Nasal cavity respiratory epithelium epithelial cell of viscerocranial mucosa (primary cell): Measurements from ENCODE around the gene COPS6. TPM values are rescaled to one million over a fixed set of nuclear protein-coding genes. Genes with fewer than 3 reads are reported as not detected.

ENCODE experiments used
- total RNA-seq: library from RNA; depleted of rRNA; stranded (reverse); fragments of >200 nt; gene quantifications from 2 replicates; pipeline ENCODE4 v1.2.3, GENCODE V29; 2014

The COPS6 gene
- total RNA-seq, result 56.0 and 63.2 TPM in 2 replicates

GRCh38 chr7:100088621-100089457 lies at the start of gene COPS6:
Gene COPS6 (plus strand): TSS chr7:100088969. CDS start chr7:100088991, 22 bp downstream.

GRCh38 chr7:100049441-100050291 lies 39.1 kb upstream of the COPS6 start, which contains the start of gene ZSCAN21:
Gene ZSCAN21 (plus strand): TSS chr7:100049774. CDS start chr7:100057007, 7,233 bp downstream.

GRCh38 chr7:100081535-100082102 lies 7.2 kb upstream of the COPS6 start, which contains the start of gene ZNF3:
Gene ZNF3 (minus strand): TSS chr7:100081723. CDS start chr7:100077357, 4,366 bp downstream.

GRCh38 chr7:100101016-100101862 lies 12.5 kb downstream of the COPS6 start, which contains the start of the genes AP4M1 and MCM7:
Gene AP4M1 (plus strand): TSS chr7:100101643. CDS start chr7:100101715, 72 bp downstream.
Gene MCM7 (minus strand): TSS chr7:100101397. CDS start chr7:100101294, 103 bp downstream.

GRCh38 chr7:100119072-100119969 lies 30.6 kb downstream of the COPS6 start, which contains the start of the genes CNPY4 and TAF6:
Gene CNPY4 (plus strand): TSS chr7:100119634. CDS start chr7:100119745, 111 bp downstream.
Gene TAF6 (minus strand): TSS chr7:100119358. CDS start chr7:100114209, 5,149 bp downstream.

GRCh38 chr7:100126931-100127865 lies 38.4 kb downstream of the COPS6 start, which contains the start of gene MBLAC1:
Gene MBLAC1 (plus strand): TSS chr7:100126967. CDS start chr7:100127396, 429 bp downstream.

Other genes with a start within 250 kb of the COPS6 start
- 0.21 TPM in 1 of 2 replicates, not detected in the other for gene OR2AE1, start 211.9 kb upstream of the COPS6 start, total RNA-seq
- 23.9 and 38.2 TPM in 2 replicates for gene TRIM4, start 169.4 kb upstream of the COPS6 start, total RNA-seq
- gene GJC3, start 159.3 kb upstream of the COPS6 start, total RNA-seq, result 0.14 TPM in 1 of 2 replicates, not detected in the other
- 1.0 and 1.3 TPM in 2 replicates for gene AZGP1, start 112.9 kb upstream of the COPS6 start, total RNA-seq
- 40.3 and 61.4 TPM in 2 replicates for gene ZKSCAN1, start 73.4 kb upstream of the COPS6 start, total RNA-seq
- 11.0 and 15.4 TPM in 2 replicates for gene ZSCAN21, start 39.2 kb upstream of the COPS6 start, total RNA-seq
- 22.2 and 28.9 TPM in 2 replicates for gene ZNF3, start 7.2 kb upstream of the COPS6 start, total RNA-seq
- 25.6 and 27.3 TPM in 2 replicates for gene MCM7, start 12.4 kb downstream of the COPS6 start, total RNA-seq
- gene AP4M1, start 12.7 kb downstream of the COPS6 start, total RNA-seq, result 12.6 and 16.8 TPM in 2 replicates
- 23.6 and 46.7 TPM in 2 replicates for gene TAF6, start 30.4 kb downstream of the COPS6 start, total RNA-seq
- 1.4 and 4.6 TPM in 2 replicates for gene CNPY4, start 30.7 kb downstream of the COPS6 start, total RNA-seq
- gene MBLAC1, start 38.0 kb downstream of the COPS6 start, total RNA-seq, result 1.00 and 1.0 TPM in 2 replicates
- 37.9 and 61.5 TPM in 2 replicates for gene LAMTOR4, start 59.9 kb downstream of the COPS6 start, total RNA-seq
- 6.2 and 8.7 TPM in 2 replicates for gene TRAPPC14, start 69.8 kb downstream of the COPS6 start, total RNA-seq
- 0.34 and 1.1 TPM in 2 replicates for gene GAL3ST4, start 79.6 kb downstream of the COPS6 start, total RNA-seq
- 1.4 and 2.1 TPM in 2 replicates for gene GPC2, start 88.4 kb downstream of the COPS6 start, total RNA-seq
- 0.07 and 0.34 TPM in 2 replicates for gene STAG3, start 88.9 kb downstream of the COPS6 start, total RNA-seq
- gene PVRIG, start 131.0 kb downstream of the COPS6 start, total RNA-seq, result not detected in 2 replicates
- gene SPDYE3, start 218.7 kb downstream of the COPS6 start, total RNA-seq, result not detected in 2 replicates